HuH-7 (cell line): ENCODE data around the gene KLF14.
"Not testable (repeated sequence)": the region's sequence is repeated elsewhere in the genome, so short reads cannot be mapped to it uniquely, and the experiment has no call there.

Source experiments
- DNase-seq: peaks from one replicate; pipeline ENCODE4 v3.0.0; 2011; ENCODE audit warnings: low spot score

Gene KLF14

GRCh38 chr7:130733931-130734814, at the start of gene KLF14:
TSS of gene KLF14 (minus strand) at chr7:130734207. CDS start at chr7:130734033, 174 bp downstream.
- DNase-seq: peak; percentile 44

- no peak for DNase-seq
These were observed 47.3 kb upstream of the KLF14 start for GRCh38 chr7:130781346-130781745.

DNA sequence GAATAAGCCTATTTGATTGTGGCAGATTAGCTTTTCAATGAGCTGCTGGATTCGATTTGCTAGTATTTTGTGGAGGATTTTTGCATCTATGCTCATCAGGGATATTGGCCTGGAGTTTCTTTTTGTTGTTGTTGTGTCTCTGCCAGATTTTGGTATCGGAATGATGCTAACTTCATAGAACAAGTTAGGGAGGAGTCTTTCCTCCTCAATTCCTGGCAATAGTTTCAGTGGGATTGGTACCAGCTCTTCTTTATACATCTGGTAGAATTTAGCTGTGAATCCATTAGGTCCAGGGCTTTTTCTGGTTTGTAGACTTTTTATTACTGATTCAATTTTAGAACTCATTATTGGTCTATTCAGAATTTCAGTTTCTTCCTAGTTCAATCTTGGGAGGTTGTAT, 43.4 kb upstream of the KLF14 start:
- no peak for DNase-seq

GRCh38 chr7:130772456-130772855, 38.4 kb upstream of the KLF14 start:
- DNase-seq: not testable (repeated sequence)

GRCh38 chr7:130768854-130769253, 34.8 kb upstream of the KLF14 start:
- DNase-seq: no peak

- DNase-seq: not testable (repeated sequence)
These were observed 30.6 kb upstream of the KLF14 start for GRCh38 chr7:130764569-130764968.

DNA sequence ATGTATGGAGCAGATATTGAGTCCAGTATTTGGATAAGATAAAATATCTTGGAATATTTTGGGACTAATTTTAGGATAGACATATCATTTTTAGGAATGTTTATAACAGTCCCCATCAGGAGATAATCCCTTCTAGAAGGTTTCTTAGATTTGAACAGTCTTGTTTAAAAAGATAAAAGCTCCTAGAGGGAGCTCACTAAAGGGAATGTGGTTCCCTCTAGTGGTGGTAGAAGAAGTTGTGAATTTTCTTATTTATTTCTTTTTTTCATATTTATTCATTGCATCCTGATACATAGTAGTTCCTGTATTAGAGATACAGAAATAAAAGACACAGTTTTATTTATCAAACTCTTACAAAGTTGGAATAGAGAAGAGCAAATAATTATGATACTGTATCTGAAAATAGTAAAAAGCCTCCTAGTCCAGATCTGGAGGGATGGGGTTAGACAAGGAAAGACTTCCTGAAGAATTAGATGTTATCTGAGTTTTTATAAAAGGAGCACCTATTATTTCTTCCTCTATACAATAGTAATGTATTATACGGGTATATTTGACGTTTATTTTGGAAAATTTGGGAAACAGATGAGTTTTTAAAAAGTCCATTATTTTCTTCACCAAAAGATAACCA, 24.5 kb upstream of the KLF14 start:
- DNase-seq: peak; percentile 24

GRCh38 chr7:130756316-130756715, 22.3 kb upstream of the KLF14 start:
- DNase-seq: no peak

DNA sequence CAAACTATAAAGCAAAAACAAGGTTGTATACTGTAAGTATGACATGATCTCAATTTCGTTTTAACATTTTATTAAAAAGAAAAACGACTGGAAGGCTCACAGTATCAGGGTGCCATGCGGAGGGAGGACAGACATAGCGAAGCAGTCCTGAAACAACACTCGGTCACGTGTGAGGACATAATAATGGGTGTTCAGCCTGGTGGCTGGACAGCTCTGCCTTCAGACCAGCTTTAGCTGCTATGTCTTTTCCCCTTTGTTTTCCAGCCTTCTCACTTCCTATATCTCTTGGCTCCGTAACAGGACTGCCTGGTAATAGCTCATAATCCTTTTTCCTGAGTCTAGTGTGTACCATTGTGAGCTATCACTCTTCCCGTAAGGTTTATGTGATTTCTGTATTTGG, 18.4 kb upstream of the KLF14 start:
- no peak for DNase-seq

DNA sequence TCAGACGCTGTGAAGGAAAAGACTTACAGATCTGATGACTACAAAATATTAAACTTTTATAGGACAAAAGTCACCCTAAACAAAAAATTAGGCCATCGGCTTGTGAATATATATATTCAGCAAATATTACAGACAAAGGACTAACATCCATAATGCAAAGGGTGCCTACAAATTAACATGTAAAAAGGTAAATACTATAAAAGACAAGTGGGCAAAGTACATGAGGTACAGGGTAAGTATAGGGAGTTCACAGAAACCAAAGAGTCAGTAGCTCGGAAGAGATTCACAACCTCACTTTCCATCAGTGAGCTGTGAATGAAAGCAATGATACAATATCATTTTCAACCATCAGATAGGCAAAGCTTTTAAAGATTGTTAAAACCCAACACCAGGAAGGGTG, 16.7 kb upstream of the KLF14 start:
- no peak for DNase-seq

- DNase-seq: no peak
These were observed 14.8 kb upstream of the KLF14 start for GRCh38 chr7:130748531-130749389.

DNA sequence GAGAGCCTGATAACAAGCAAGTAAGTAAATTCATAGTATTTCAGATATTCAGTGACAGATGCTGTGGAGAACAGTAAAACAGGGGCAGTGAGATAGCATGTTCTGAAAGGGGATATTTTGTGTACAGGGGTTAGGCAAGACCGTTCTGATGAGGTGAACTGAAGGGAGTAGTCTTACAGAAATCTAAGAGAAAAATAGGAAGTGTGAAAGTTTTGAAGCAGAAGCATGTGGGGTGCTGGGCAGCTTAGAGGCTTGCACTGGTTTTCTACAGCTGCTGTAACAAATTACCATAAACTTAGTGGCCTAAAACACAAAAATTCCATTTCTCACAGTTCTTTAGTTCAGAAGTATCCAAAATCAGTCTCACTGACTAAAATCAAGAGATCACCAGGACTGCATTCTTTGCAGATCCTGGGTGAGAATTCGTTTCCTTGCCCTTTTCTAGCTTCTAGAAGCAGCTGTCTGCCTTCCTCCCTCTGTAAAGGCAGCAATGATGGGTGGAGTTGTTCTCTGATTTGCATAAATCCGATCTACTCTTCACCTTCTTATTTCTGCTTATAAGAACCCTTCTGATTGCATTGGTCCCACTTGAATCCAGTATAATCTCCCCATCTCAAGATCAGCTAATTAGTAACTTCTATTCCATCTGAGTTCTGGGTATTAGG, 7.5 kb upstream of the KLF14 start:
- DNase-seq: no peak

DNA sequence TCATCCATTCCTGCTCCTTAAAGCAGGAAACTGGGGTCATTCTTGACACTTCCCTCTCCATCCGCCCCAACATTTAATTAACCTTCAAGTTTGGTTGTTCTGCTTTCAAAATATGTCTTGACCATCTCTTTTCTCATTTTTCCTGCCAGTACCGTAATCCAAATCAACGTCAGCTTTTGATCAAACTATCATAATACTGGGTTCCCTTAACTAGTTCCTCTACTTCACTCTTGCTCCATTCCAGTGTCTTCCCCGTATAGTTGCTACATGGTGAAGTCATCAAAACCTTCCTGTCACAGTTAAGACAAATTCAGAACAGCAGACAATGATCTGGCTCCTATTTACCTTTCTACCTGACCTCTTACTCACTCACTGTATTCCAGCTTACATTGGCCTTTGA, 6.6 kb upstream of the KLF14 start:
- no peak for DNase-seq

DNA sequence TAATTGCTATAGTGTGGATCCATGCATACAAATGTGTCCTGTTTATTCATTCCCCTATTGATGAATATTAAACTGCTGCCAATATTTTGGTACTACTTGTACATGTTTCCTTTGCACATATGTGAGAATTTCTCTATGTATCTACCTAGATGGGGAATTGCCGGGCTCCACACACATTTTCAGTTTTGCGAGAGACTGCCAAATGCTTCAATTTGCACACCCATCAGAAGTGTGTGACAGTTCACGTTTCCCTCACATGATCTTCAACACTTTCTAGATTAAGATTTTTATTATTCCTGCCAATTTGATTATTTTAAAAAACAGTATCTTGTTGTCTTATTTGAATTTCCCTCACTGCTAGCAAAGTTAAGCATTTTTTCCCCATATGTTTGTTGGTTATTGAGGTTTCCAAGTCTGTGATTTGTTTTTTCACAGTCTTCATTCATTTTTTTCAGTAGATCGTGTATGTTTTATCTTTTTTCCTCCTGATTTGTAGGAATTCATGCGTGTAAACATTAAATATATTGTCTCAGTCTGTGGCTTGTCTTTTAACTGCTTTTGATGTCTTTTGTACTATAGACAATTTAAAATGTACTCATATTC, 2.4 kb upstream of the KLF14 start:
- no peak for DNase-seq

DNA sequence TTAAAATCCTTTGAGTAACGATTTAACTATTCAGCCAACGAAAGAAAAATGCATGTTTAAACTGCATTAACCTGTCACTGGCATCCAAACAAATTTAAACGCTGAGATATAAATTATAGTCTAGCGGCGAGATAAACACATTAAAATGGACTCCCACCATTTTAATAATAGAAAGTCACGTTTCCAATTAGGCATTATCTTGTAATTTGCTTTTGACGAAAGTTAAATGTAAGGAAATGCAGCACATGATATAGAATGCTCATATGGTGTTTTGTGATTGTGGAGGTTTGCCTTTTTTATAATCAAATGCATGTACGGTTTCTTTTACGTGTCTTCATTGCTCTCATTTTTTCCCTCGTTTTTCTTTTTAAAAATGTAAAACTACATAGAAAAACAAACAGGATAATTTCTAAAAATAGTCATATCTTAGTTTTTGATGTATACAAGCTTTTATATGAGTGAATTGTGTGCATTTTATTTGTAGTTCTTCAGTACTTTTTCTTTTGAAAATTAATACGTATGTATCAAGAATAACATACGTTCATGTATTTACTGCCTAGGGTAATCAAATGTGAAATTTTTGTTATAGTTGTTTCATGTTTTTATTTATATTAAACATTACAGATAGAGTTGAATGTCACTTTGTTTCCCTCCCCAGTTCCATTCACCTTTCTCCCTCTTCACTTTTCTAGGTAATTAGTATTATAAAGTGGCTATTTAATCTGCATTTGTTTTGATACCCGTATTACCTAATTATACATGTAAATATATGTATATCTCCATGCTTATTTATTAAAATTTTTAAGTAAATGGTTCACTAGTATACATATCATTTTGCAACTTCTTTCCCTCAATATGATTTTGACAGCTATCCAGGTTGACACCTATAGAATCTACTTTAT, 1.1 kb upstream of the KLF14 start:
- DNase-seq: no peak

- DNase-seq: peak; percentile 74
These were observed 752 bp downstream of the KLF14 start for GRCh38 chr7:130732980-130733930.

- no peak for DNase-seq
These were observed 10.2 kb downstream of the KLF14 start for GRCh38 chr7:130723784-130724183.

DNA sequence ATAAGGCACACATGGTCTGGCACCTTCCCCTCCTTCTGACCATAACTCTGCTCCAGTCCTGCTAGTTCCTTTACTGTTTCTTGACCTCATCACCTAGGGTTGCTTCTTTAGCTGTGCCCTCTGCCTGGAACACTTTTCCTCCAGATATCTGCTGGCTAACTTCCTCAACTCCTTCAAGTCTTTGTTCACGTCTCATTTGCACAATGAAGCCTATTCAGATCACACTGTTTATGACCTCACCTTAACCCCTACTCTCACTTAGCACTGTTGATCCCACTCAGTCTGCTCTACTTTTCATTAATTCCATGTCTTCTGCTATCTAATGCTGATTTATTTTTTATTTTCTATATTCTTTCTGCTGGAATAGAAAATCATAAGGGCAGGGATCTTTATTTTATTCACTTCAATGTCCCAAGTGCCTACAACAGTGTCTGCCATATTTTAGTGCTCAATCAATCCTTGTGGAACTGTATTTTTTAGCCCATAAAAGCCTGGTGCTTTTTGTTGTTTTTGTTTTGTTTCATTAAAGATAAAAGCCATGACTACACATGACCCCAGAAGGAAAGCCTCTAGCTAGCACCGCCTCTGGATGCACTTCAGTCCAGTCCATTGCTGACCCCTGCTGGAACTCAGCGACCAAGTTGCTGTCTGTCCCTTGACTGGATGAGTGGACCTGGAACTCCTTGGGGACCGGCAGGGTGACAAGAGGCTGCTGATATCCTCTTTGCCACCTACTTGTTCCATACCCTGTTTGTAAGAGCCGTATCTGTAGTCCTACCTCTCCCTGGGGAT, 12.3 kb downstream of the KLF14 start:
- DNase-seq: peak; percentile 66

DNA sequence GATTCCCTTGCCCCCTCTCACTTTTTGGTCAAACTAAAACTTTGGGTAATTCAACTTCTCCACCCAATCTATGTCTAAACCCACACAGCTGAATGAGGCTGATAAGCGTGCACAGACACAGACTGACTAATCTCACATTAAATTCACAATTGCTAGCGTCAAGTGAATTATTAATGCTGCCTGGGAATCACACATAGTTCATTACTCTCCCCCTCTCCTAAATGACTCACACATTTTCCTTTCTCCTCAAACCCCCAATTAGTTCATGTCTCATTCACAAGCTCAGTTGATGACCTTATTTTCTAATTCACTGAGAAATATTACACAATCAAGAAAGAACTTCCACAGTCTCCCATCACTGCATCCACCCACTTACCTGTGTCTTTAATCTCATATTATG, 14.5 kb downstream of the KLF14 start:
- no peak for DNase-seq
